Karpas-422 (cell line): ENCODE results near the gene STOML2. TPM values are rescaled to one million over a fixed set of nuclear protein-coding genes. Genes with fewer than 3 reads are reported as not detected.

Experiments used
- DNase-seq: peaks from one replicate; pipeline ENCODE4 v3.0.0-alpha.2; 2015
- H2AFZ ChIP-seq: fragments of 200-600 bp; sonication (generic); 2 replicates; pipeline ENCODE4 v1.6.1; 2014; ENCODE audit warnings: antibody characterized with exemption, low read length, mixed read lengths
- H3K27ac ChIP-seq: fragments of 200-600 bp; sonication (generic); 2 replicates; pipeline ENCODE4 v1.5.1; 2014; ENCODE audit warnings: mild to moderate bottlenecking, low read length, moderate library complexity
- H3K27me3 ChIP-seq: fragments of 200-600 bp; sonication (generic); 2 replicates; pipeline ENCODE4 v1.6.1; 2014; ENCODE audit warnings: low read length, mixed read lengths
- H3K36me3 ChIP-seq: fragments of 200-600 bp; sonication (generic); 2 replicates; pipeline ENCODE4 v1.6.1; 2014; ENCODE audit warnings: low read length, mixed read lengths; ENCODE audit not compliant: insufficient read depth
- H3K4me1 ChIP-seq: fragments of 200-600 bp; sonication (generic); 2 replicates; pipeline ENCODE4 v1.6.1; 2014; ENCODE audit warnings: mild to moderate bottlenecking, low read length, mixed read lengths
- H3K4me2 ChIP-seq: fragments of 200-600 bp; sonication (generic); 2 replicates; pipeline ENCODE4 v1.6.1; 2014; ENCODE audit warnings: low read length, low read depth, mild to moderate bottlenecking; ENCODE audit not compliant: poor library complexity, severe bottlenecking
- H3K4me3 ChIP-seq: fragments of 200-600 bp; sonication (generic); 2 replicates; pipeline ENCODE4 v1.5.1; 2014; ENCODE audit warnings: mild to moderate bottlenecking, antibody characterized with exemption, low read length, mixed read lengths
- H3K79me2 ChIP-seq: fragments of 200-600 bp; sonication (generic); 2 replicates; pipeline ENCODE4 v1.6.1; 2014; ENCODE audit warnings: mild to moderate bottlenecking, low read length, mixed read lengths
- H3K9ac ChIP-seq: fragments of 200-600 bp; sonication (generic); 2 replicates; pipeline ENCODE4 v1.6.0; 2014; ENCODE audit warnings: low read length
- H3K9me2 ChIP-seq: fragments of 200-600 bp; sonication (generic), shearing (Covaris generic); replicated peaks from 2 replicates; pipeline ENCODE4 v1.6.0; 2014; ENCODE audit warnings: mild to moderate bottlenecking, low read length, moderate library complexity; ENCODE audit not compliant: insufficient read depth
- H3K9me3 ChIP-seq: fragments of 300-700, 200-600 bp; sonication (generic); 2 replicates; pipeline ENCODE4 v1.6.1; 2014; ENCODE audit warnings: low read length, mixed read lengths
- H4K20me1 ChIP-seq: fragments of 200-600 bp; sonication (generic); 2 replicates; pipeline ENCODE4 v1.6.1; 2014; ENCODE audit warnings: mild to moderate bottlenecking, antibody characterized with exemption, low read length, low read depth; ENCODE audit not compliant: insufficient read depth
- total RNA-seq: library from RNA; depleted of rRNA; stranded (reverse); fragments of >200 nt; shearing (Covaris generic); gene quantifications from 2 replicates; pipeline ENCODE4 v1.2.3, GENCODE V29; 2014; ENCODE audit warnings: low replicate concordance; rRNA removed

STOML2 gene
- total RNA-seq, 1 experiment from 2014 or later = 141 TPM

- no peak overlapping the region for H3K9ac ChIP-seq
- 0 out of 2 replicates have a peak, but pooled peaks cover 15% of the 10 kb centered on the region for H4K20me1 ChIP-seq
These were observed 45.7 kb downstream of the STOML2 start for GRCh38 chr9:35057271-35057620.

GRCh38 chr9:35056571-35057270, 46.2 kb downstream of the STOML2 start:
- Histone ChIP-seq H3K4me1 (no peaks in the 10 kb centered on the region), H3K27ac (no peak overlapping the region), H4K20me1 (0 out of 2 replicates have a peak, but pooled peaks cover 15% of the 10 kb centered on the region), H3K9me2 (no peaks in the 10 kb centered on the region), H3K27me3 (no peaks in the 10 kb centered on the region), H3K9me3 (no peaks in the 10 kb centered on the region), H3K9ac (no peak overlapping the region), H3K4me3 (no peak overlapping the region), H2AFZ (no peak overlapping the region), H3K79me2 (0 out of 2 replicates have a peak, but pooled peaks cover 4% of the 10 kb centered on the region), H3K4me2 (no peak overlapping the region), H3K36me3 (peaks cover 64% of the 10 kb centered on the region)
- no peak for DNase-seq

More at GRCh38 chr9:35057271-35057620, 45.7 kb downstream of the STOML2 start:
- H3K9me2 ChIP-seq = no peaks in the 10 kb centered on the region
- no peak overlapping the region for H3K4me3 ChIP-seq
- H3K27me3 ChIP-seq = no peaks in the 10 kb centered on the region
- DNase-seq = no peak
- H3K36me3 ChIP-seq = peaks cover 66% of the 10 kb centered on the region
- H2AFZ ChIP-seq = no peak overlapping the region
- H3K4me1 ChIP-seq = no peaks in the 10 kb centered on the region
- 0 out of 2 replicates have a peak, but pooled peaks cover 4% of the 10 kb centered on the region for H3K79me2 ChIP-seq
- no peaks in the 10 kb centered on the region for H3K9me3 ChIP-seq
- H3K4me2 ChIP-seq = no peak overlapping the region
- H3K27ac ChIP-seq = no peak overlapping the region

GRCh38 chr9:35054871-35055644, 47.9 kb downstream of the STOML2 start:
- Histone ChIP-seq H3K9me2 (no peaks in the 10 kb centered on the region), H3K79me2 (0 out of 2 replicates have a peak, but pooled peaks cover 4% of the 10 kb centered on the region)

DNA sequence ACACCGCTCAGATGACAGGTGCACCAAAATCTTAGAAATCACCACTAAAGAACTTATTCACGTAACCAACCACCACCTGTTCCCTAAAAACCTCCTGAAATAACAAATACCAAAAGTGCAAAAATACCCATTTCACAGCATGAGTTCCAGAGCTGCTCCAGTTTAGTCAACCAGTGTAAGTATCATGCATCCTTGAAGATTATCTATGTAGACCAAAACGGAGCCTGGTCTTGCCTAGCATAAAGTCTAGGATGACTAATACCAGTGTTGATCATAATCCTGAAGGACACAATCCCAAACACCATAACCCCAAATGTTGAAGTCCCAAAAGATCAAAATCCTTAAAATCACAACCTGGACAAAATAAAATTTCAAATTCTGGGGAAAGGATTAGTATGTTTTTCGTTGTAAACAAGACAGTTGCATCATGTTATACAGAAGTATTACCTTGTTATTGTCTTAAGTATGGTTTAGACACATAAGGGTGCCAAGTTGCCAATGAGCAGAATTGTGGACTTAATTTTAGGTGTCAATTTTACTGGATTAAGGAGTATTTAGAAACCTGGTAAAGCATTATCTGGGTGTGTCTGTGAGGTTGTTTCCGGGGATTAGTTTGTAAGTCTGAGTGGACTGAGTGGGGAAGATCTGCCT, 48.6 kb downstream of the STOML2 start:
- Histone ChIP-seq H2AFZ (no peak overlapping the region), H3K9ac (no peak overlapping the region), H3K4me3 (no peak overlapping the region), H3K27ac (no peak overlapping the region), H3K4me1 (no peaks in the 10 kb centered on the region), H3K79me2 (0 out of 2 replicates have a peak, but pooled peaks cover 4% of the 10 kb centered on the region), H3K9me2 (no peaks in the 10 kb centered on the region), H3K36me3 (peaks cover 54% of the 10 kb centered on the region; the same call in 1 of the 2 replicates), H4K20me1 (0 out of 2 replicates have a peak, but pooled peaks cover 10% of the 10 kb centered on the region), H3K4me2 (no peak overlapping the region), H3K27me3 (no peaks in the 10 kb centered on the region), H3K9me3 (no peaks in the 10 kb centered on the region)
- no peak for DNase-seq

More at GRCh38 chr9:35054871-35055644, 47.9 kb downstream of the STOML2 start:
- H2AFZ ChIP-seq = no peak overlapping the region
- H3K27me3 ChIP-seq = no peaks in the 10 kb centered on the region
- 0 out of 2 replicates have a peak, but pooled peaks cover 11% of the 10 kb centered on the region for H4K20me1 ChIP-seq
- no peak overlapping the region for H3K4me2 ChIP-seq
- no peak for DNase-seq
- H3K9me3 ChIP-seq = no peaks in the 10 kb centered on the region
- no peak overlapping the region for H3K9ac ChIP-seq
- H3K36me3 ChIP-seq = peaks cover 59% of the 10 kb centered on the region
- no peak overlapping the region for H3K4me3 ChIP-seq
- no peak overlapping the region for H3K27ac ChIP-seq
- H3K4me1 ChIP-seq = no peaks in the 10 kb centered on the region

- no peaks in the 10 kb centered on the region for H4K20me1 ChIP-seq
- H3K4me1 ChIP-seq = no peaks in the 10 kb centered on the region
- no peaks in the 10 kb centered on the region for H3K79me2 ChIP-seq
- H3K4me3 ChIP-seq = no peak overlapping the region
- H3K9me2 ChIP-seq = no peaks in the 10 kb centered on the region
- H3K27ac ChIP-seq = no peak overlapping the region
- no peak overlapping the region for H3K9ac ChIP-seq
- H3K4me2 ChIP-seq = no peak overlapping the region
- no peaks in the 10 kb centered on the region for H3K27me3 ChIP-seq
- no peak overlapping the region for H2AFZ ChIP-seq
- no peaks in the 10 kb centered on the region for H3K9me3 ChIP-seq
- H3K36me3 ChIP-seq = peaks cover 35% of the 10 kb centered on the region; the same call in 1 of the 2 replicates
- DNase-seq = peak; percentile 74
These were observed 51.6 kb downstream of the STOML2 start for GRCh38 chr9:35051069-35051967.

Other genes starting within 250 kb of the STOML2 start
- not detected in 2 replicates for gene PHF24, start 144.8 kb downstream of the STOML2 start, total RNA-seq
- 2.7 and 6.8 TPM in 2 replicates for gene DNAJB5, start 113.4 kb downstream of the STOML2 start, total RNA-seq
- gene VCP, start 30.5 kb downstream of the STOML2 start, total RNA-seq = 157 and 183 TPM in 2 replicates
- gene FANCG, start 23.2 kb downstream of the STOML2 start, total RNA-seq = 38.8 and 47.9 TPM in 2 replicates
- 25.1 and 29.3 TPM in 2 replicates for gene PIGO, start 6.5 kb downstream of the STOML2 start, total RNA-seq
- 3.2 and 3.5 TPM in 2 replicates for gene ATOSB, start 12.7 kb upstream of the STOML2 start, total RNA-seq
- not detected in 2 replicates for gene UNC13B, start 58.9 kb upstream of the STOML2 start, total RNA-seq